ENCODE measurements around the gene U2SURP.

- no peak for TF ChIP-seq CTCF (IDR thresholded peaks at IDR 0.05 in 2 of 3, conservative IDR thresholded peaks at IDR 0.05 in 1 of 3; ENCODE audit: borderline replicate concordance in 1 of 3, insufficient read depth in 1 of 3, low read depth in 2 of 3, low read length in 2 of 3)
- no peak for TF ChIP-seq POLR2A (IDR thresholded peaks at IDR 0.05; ENCODE audit: borderline replicate concordance, extremely low read depth, insufficient read depth, insufficient read length)
- no peak for TF ChIP-seq ZFX (IDR thresholded peaks at IDR 0.05)
- TF ChIP-seq JUND (IDR thresholded peaks at IDR 0.05) = no peak
- TF ChIP-seq POLR2AphosphoS5 (IDR thresholded peaks at IDR 0.05; ENCODE audit: low read depth, low read length) = no peak
- TF ChIP-seq SRF (IDR thresholded peaks at IDR 0.05; ENCODE audit: low read depth) = no peak
- TF ChIP-seq FOSL1 (IDR thresholded peaks at IDR 0.05; ENCODE audit: low read depth) = no peak
- no peak for TF ChIP-seq REST (IDR thresholded peaks at IDR 0.05; ENCODE audit: low read depth)
- no peak for TF ChIP-seq RAD21 (IDR thresholded peaks at IDR 0.05; ENCODE audit: low read depth)
- TF ChIP-seq ZBTB33 (IDR thresholded peaks at IDR 0.05; ENCODE audit: extremely low read depth, insufficient replicate concordance, low read length) = no peak
- no peak for TF ChIP-seq EGR1 (IDR thresholded peaks at IDR 0.05; ENCODE audit: low read depth)
- TF ChIP-seq YY1 (IDR thresholded peaks at IDR 0.05; ENCODE audit: extremely low read depth, insufficient replicate concordance, low read depth, low read length) = no peak
These were observed 80.7 kb downstream of the U2SURP start for GRCh38 chr3:143081844-143082778.

All from HCT116 (cell line).